GM21825 (cell line): ENCODE measurements around the gene CX3CL1.

Source experiments
- ATAC-seq: cut with Tn5 transposase; IDR thresholded peaks from one replicate; pipeline ENCODE4 v1.9.1; 2021; ENCODE audit warnings: mild to moderate bottlenecking, moderate library complexity; ENCODE audit not compliant: unreplicated experiment

Gene CX3CL1

DNA sequence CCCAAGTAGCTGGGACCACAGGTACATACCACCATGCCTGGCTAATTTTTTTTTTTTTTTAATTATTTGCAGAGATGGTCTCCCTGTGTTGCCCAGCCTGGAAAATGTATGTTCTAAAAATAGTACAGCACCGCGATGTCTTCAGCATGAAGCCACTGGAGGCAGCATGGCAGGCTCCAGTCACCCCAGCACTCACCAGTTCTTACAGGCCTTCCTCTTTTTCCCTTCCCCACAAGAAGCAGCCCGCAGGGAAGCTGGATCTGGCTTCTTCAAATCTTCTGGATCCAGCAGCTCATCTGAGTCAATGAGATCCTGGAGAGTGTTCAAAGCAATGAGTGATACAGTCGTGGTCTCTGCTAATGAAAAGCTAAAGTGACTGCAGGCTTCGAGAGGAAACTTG lies 58.7 kb downstream of the CX3CL1 start:
- no peak for ATAC-seq

DNA sequence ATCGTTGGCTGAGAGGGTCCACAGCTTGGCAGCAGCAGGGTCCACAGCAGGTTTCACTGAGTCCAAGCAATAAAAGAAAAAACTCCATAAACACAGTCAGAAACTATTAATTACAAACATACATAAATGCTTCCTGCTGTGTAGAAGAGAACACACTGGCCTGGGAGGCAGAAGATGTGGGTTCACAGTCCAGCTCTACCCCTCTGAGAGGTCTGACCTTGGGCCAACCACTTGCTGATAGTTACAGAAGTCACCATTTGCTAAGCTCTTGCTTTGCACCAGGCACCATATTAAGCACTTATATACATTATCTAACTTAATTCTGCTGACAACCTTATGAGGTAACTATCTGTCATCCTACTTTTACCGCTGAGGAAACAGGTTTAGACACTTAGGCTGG lies 60.2 kb downstream of the CX3CL1 start:
- ATAC-seq = no peak

DNA sequence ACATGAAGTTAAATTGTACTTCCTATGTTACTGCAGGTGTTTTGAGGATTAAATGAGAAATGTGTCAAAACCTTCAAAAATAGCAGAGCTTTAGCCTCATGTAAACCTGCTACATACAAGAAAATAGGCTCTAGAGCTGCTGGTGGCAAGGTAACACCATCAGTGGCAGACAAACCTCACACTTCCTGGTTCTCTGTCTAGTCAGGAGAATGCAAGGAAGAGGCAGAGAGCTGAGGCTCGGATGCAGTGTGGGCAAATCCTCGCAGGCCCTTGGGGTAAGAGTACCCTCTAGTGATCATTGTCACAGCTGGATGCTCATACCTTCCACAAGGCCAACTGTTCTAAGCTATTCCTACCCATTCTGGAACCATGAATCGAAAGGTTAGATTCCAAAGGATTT lies 60.7 kb downstream of the CX3CL1 start:
- no peak for ATAC-seq

DNA sequence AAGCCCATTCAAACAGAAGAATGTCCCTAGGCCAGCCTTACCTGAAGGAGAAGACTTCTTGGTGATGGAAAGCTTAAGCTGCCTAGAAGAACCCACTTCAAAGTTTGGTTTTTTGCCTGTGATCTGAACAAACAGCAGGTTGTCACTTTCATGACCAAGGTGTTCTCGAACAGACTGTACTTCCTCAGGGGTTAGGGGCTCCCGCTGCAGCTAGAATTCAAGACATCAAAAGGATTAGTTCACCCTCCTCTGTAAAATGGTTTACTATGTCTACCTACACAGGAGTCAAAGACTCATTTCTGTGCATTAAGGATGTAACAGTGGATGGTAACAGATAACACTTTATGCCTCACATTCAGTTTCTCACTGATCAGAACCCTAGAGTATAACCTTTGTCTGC lies 61.7 kb downstream of the CX3CL1 start:
- ATAC-seq = no peak
